NCI-H748 (cell line): ENCODE results near the gene CCT3.
"Not testable (repeated sequence)": the region's sequence is repeated elsewhere in the genome, so short reads cannot be mapped to it uniquely, and the experiment has no call there.

Experiments used
- DNase-seq: peaks from one replicate; lab custom pipeline; 2025; ENCODE audit not compliant: unreplicated experiment; lab: John Stamatoyannopoulos, UW

CCT3 gene

DNA sequence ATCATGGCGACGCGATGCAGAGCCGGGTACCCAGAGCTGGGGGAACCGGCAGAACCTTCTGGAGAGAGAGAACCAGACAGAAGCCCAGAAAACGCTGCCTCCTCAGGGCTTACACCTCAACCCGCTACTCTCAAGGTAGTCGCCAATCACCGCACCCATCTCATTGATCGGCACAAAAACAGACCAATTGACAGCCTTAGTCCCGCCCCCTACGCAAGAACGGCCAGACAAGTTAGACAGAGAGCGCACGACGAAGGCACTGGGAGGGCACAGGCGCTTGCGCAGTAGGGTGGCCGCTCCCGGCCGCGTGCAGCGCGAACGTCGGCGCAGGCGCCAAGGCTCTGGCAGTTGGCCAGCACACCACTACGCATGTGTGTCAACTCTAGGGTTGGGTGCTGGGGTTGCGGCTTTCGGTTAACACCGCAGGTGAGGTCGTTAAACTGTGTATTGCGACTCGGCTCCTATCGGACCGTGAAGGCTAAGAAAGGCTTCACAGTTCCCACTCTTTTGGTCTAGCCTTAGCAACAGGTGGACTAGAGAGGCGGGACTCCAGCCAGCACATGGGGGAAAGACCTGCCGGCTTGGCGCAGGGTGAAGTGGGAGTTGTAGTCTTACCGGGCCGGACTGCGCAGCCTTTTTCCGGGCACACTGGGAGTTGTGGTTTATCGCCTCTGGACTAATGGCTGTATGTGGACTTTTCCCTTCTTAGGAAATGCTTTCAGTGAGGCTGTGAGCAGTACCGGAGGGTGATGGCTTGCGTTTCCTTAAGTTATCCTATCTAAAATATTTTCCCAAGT, at the start of gene CCT3, which contains the start of gene TSACC:
CCT3 (minus strand) TSS at position 113 of the 797 bp plus-strand sequence; CDS start at position 5, 108 bp downstream.
TSACC (plus strand) TSS at position 347 of the 797 bp plus-strand sequence. CDS start 1,232 bp downstream, outside the sequence.
- peak; percentile 99 for DNase-seq

DNA sequence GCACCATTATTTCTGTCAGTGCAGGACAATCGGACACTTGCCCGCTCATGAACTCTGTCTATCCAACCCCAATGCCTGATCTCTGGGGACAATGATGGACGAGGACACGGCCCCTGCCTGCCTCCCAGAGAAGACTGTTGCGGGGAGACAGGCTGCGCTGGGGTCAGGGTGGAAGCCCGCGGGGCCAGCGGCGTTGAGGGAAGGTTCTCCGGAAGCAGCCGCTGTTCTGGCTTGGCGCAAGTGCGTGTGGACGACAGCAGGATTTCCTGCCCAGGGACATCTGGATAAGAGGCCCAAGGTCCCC, 49.7 kb upstream of the CCT3 start:
- no peak for DNase-seq

- no peak for DNase-seq
Observed at GRCh38 chr1:156386949-156387869, 49.1 kb upstream of the CCT3 start.

GRCh38 chr1:156386134-156386901, 48.2 kb upstream of the CCT3 start:
- no peak for DNase-seq

DNA sequence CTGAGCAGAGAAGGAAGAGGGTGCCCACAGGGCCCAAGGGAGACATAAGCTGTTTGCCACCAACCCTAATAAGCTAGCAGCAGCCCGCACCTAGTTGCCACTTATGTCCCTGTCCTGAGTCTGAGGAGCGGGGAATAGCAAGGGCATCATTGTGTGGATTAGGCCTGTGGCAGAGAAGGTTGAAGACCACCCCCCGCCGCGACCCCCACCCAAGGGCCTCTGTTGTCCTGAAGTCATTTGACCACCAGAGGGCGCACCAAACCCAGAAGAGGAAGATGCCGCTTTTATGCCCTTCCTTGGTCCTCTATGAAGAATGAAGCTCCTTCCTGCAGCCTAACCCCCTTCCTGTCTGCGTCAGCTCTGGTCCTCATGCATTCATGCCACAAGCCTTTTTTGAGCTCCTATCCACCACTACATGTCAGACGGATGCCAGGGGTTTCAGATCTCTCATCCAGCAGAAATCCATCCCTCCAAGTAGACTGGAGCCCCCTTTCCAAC, 47.5 kb upstream of the CCT3 start:
- DNase-seq, result peak; percentile 79

DNA sequence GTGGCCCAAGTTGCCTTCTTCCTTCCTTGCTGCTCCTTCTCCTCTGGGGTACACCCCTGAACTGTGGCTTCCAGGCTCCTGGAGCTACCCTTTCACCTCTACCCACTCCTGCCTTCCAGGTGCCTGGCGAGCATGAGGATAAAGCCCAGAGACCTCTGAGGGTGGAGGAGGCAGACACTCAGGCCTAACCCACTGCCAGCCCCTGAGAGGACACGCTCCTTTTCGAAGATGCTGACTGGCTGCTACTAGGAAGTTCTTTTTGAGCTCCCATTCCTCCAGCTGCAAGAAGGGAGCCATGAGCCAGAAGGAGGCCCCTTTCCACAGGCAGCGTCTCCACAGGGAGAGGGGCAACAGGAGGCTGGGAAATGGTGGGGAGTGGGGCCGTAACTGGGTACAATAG, 46.6 kb upstream of the CCT3 start:
- DNase-seq, result no peak

DNA sequence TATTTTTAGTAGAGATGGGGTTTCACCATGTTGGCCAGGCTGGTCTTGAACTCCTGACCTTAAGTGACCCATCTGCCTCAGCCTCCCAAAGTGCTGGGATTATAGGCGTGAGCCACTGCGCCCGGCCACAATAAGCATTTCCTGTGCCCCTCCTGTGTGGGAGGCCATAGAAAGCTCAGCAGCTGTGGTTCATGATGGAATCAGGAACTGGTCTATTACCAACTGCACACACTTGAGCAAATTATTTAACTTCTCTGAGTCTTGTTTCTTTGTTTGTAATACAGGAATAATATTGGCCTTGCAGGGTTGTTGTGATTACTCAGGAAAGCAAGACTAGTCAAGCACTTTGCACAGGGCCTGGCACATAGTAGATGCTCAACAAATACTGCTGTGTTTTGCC, 45.9 kb upstream of the CCT3 start:
- DNase-seq, result no peak

DNA sequence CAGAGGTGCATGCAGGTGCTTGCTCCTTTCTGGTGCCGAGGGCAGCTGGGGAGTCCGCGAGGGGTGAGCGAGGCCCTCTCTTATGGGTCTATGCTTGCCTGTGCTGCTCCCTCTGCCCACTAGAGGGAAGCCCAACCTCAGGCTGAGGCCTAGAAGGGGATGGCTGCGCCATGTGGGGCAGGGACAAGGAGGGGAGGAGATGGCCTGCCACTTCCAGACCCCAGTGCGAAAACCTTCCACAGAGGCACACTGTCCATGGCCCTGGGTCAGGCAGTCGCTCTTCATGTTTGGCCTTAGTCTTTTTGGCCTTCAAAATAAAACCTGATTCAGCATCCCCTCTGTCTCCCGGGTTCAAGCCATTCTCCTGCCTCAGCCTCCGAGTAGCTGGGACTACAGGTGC, 44.9 kb upstream of the CCT3 start:
- peak; percentile 70 for DNase-seq

DNA sequence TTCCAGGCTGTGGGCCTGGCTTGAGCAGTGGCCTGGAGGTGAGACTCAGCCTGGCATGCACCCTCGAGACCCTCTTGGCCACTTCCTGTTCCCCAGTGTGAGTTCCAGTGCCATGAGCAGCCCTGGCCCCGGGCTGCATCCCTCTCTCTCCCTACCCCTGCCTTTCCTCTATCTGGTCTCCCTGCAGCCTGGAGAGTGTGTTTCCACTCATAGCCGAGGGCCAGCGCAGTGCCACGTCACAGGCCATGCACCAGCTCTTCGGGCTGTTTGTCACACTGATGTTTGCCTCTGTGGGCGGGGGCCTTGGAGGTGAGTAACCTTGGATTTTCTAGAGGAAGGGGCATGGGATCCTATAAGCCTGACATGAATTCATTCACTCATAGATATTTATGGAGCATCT, 44.5 kb upstream of the CCT3 start:
- DNase-seq, result no peak

GRCh38 chr1:156379420-156380165, 41.5 kb upstream of the CCT3 start:
- no peak for DNase-seq

DNA sequence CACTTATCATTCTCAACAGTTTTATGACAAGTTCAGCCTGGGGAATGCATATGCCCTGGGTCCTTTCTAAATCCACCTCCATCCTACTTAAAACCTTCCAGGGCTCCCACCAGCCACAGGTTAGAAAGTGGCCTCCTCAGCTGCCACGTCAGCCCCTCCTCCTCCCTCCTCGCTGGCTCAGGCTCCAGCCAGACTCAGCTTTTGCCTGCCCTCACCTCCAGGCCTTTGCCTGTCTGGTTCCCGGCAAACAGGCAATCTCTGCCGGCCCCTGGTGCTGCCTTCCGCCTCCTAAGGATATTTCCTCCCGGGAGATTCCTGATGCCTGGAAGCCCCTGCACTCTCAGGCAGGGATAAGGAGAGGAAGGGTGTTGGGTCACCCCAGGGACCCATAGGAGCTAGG, 40.5 kb upstream of the CCT3 start:
- no peak for DNase-seq

DNA sequence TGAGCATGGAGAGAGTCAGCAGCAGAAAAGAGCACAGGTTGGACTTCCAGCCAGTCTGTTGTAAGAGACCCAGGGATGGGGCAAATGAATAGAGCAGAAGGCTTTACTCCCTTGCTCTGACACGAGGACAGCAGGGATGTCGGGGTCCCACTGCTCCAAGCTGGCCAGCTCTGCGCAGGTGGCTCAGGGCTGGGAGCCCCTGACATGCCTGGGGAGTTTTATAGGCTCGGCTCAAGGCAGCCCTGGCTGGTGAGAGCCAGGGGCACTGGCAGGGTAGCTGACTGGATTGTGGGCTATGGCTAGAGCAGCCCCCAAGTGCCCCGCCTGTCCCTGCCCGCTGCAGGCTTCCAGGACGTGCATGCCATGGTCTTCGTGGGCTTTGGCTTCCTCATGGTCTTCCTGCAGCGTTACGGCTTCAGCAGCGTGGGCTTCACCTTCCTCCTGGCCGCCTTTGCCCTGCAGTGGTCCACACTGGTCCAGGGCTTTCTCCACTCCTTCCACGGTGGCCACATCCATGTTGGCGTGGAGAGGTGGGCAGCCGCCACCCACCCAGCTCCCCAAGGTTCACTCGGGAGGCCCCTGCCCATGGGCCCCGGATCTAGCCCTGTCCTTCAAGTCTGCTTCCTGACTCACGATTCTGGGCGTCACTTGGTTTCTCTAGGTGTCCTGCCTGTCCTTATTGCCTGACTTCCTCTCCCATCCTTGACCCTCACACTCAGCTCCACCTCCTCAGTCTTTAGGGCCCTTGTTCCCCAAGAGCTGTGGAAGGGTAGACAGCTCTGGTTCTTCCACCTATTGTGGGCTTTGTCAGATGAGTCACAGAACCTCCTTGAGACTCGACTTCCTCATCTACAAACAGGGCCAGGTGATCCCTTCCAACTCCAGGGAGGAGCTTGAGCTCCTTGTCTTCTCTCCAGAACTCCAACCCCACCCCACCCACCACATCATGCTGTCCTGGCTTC, 39.1 kb upstream of the CCT3 start:
- no peak for DNase-seq

DNA sequence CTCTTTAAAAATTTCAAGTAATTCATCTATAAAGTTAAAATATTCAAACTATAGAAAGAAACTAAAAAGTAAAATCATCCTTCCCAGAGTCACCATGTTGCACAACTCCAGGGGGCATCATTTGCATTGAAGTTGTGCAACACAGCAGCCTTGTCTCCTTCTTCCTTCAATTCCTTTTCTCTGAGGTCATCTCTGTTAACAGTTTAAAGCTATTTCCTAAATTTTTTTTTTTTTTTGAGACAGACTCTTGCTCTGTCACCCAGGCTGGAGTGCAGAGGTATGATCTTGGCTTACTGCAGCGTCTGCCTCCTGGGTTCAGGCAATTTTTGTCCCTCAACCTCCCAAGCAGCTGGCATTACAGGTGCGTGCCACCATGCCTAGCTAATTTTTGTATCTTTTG, 38.1 kb upstream of the CCT3 start:
- no peak for DNase-seq

DNA sequence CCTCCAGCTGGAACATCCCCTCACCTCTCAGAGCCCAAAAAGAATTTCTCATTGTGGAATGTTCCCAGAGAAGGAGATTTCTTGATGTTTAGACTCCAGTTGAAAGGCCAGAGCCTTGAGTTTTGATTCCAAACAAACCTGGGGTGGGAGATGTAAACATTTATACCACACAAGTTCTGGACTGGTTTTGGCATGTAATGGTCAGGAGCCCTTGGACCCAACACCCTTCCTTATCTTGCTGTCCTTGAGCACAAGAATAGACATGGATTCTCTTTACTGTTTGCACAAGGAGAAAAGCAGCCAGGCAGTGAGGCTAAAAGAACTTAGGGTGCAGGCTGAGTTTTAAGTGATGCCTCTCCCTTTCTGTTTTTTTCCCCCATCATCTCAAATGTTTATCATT, 35.5 kb upstream of the CCT3 start:
- no peak for DNase-seq

DNA sequence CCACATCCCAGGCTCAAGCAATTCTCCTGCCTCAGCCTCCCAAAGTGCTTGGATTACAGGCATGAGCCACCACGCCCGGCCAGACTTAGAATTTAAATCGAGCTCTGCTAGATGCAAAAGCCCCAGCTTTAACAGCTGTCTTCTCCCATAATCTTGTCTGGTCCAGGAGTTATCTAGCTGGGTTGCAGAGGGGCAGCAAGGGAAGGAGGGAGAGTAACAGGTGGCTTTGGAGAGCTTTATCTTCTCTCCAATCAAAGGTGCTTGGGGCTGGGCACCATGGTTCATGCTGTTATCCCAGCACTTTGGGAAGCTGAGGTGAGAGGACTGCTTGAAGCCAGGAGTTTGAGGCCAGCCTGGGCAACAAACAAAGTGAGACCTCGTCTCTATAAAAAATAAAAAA, 34.8 kb upstream of the CCT3 start:
- DNase-seq, result no peak

DNA sequence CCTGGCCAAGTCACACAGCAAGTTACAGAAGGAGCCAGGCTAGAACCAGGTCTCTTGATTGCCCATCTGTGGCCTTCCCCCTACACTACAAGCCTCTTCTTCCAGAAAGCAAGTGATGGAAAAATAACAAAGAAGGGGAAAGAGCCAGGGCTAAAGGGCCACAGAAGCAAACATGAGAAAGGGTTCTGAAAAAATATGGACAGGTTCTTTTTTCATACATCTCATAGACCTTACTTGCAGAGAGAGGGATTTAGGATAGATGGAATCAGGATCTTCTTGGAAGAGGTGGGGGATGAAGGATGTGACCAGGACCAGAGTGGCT, 34.1 kb upstream of the CCT3 start:
- no peak for DNase-seq

DNA sequence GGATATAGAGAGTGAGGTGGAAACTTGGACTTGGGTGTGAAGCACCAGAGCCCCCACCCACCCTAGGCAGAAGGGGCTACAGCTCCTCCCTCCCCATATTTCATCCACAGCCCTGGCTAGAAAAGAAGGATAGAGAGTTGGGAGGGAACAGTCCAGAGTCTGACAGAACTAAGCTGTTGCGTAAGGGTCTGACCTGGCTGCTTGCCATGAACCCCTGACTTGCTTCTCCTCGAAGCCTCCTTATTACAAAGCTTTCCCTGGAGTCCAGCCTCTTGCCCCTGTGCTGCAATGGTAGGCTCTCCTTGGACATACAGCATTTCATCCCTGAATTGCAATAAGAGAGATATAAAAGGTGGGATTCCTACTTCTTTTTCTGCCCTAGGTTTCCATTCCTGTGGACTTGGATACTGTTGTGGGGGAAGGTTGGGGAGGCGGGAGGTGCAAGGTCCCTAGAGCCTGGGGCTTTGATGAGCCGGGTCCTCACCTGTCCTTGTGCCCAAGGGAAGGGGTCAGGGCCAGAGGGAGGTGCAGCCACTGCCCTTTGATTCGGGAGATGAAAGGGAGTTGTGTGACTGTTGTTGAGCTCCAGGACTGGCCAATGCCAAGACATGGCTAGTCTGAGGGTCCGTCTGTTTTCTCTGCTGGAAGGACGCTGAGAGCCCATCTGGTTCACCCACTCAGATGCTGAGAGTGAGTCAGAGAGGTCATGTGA, 33.6 kb upstream of the CCT3 start:
- DNase-seq, result no peak

DNA sequence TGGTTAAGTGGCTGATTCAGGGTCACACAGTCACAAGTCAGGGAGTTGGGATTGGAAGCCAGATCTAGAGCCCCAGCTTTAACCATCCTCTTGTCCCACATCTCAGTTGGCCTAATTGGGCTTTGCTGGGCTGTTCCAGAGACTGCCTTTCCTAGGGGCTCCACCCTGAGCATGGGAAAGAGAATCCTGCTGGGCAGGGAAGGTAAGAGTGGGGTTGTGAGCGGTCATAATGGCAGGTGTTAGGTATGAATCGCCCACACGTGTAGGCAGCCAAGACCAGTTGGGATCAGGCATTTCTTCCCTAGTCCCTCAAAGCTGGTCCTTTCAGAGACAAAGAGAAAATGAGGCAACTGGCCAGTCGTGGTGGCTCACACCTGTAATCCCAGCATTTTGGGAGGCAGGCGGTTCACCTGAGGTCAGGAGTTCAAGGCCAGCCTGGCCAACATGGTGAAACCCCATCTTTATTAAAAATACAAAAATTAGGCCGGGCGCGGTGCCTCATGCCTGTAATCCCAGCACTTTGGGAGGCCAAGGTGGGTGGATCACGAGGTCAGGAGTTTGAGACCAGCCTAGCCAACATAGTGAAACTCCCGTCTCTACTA, 31.7 kb upstream of the CCT3 start:
- not testable (repeated sequence) for DNase-seq
